ENCODE results near the gene ELOF1. TPM values are rescaled to one million over a fixed set of nuclear protein-coding genes. Genes with fewer than 3 reads are reported as not detected.

ELOF1 gene
- total and polyA plus RNA-seq, 2 of the 13 experiments (the other 11 are each of a cell fraction or from before 2014, with no cell fraction given) = 14.5 to 43.2 TPM

DNA sequence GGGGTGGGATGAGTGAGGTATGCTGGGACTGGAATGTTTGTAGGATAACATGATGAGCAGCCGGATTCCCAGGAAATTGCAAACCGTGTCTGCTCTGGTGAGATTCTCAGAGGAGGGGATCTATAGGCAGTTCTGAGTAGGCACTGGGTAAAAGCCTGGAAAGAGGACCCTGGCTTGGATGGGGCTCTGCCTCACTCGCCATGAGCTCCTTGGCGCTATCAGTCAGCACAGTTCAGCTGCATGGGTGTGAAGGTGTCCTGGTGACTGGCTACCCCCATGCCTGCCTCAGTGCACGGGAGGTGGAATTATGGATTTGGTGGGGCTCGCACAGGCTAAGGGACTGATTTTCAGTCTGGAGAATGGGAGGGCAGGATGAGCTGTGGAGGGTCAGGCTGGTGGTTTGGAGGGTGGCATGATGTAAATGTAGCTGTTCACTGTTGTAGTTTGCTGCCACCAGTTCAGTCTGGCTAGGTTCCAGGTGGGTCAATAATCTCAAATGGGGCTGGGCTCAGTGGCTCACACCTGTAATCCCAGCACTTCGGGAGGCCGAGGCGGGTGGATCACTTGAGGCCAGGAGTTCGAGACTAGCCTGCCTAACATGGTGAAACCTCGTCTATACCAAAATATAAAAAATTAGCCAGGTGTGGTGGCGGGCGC lies 29.1 kb upstream of the ELOF1 start (continued):
- TF ChIP-seq, protein P1, sequence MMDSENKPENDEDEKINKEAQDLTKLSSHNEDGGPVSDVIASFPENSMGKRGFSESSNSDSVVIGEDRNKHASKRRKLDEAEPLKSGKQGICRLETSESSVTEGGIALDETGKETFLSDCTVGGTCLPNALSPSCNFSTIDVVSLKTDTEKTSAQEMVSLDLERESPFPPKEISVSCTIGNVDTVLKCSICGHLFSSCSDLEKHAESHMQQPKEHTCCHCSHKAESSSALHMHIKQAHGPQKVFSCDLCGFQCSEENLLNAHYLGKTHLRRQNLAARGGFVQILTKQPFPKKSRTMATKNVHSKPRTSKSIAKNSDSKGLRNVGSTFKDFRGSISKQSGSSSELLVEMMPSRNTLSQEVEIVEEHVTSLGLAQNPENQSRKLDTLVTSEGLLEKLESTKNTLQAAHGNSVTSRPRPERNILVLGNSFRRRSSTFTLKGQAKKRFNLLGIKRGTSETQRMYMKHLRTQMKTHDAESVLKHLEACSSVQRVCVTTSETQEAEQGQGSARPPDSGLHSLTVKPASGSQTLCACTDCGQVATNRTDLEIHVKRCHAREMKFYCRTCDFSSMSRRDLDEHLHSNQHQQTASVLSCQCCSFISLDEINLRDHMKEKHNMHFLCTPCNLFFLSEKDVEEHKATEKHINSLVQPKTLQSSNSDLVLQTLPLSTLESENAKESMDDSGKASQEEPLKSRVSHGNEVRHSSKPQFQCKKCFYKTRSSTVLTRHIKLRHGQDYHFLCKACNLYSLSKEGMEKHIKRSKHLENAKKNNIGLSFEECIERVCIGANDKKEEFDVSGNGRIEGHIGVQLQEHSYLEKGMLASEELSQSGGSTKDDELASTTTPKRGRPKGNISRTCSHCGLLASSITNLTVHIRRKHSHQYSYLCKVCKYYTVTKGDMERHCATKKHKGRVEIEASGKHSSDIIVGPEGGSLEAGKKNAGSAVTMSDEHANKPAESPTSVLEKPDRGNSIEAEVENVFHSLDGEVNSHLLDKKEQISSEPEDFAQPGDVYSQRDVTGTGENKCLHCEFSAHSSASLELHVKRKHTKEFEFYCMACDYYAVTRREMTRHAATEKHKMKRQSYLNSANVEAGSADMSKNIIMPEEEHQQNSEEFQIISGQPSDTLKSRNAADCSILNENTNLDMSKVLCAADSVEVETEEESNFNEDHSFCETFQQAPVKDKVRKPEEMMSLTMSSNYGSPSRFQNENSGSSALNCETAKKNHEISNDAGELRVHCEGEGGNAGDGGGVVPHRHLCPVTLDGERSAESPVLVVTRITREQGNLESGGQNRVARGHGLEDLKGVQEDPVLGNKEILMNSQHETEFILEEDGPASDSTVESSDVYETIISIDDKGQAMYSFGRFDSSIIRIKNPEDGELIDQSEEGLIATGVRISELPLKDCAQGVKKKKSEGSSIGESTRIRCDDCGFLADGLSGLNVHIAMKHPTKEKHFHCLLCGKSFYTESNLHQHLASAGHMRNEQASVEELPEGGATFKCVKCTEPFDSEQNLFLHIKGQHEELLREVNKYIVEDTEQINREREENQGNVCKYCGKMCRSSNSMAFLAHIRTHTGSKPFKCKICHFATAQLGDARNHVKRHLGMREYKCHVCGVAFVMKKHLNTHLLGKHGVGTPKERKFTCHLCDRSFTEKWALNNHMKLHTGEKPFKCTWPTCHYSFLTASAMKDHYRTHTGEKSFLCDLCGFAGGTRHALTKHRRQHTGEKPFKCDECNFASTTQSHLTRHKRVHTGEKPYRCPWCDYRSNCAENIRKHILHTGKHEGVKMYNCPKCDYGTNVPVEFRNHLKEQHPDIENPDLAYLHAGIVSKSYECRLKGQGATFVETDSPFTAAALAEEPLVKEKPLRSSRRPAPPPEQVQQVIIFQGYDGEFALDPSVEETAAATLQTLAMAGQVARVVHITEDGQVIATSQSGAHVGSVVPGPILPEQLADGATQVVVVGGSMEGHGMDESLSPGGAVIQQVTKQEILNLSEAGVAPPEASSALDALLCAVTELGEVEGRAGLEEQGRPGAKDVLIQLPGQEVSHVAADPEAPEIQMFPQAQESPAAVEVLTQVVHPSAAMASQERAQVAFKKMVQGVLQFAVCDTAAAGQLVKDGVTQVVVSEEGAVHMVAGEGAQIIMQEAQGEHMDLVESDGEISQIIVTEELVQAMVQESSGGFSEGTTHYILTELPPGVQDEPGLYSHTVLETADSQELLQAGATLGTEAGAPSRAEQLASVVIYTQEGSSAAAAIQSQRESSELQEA (CRISPR knock-in tag; IDR thresholded peaks at IDR 0.05; ENCODE audit: not compliant biosample characterization) = peak; percentile 51
- TF ChIP-seq ZNF879 (CRISPR knock-in tag; IDR thresholded peaks at IDR 0.05) (no peak), CHD2 (IDR thresholded peaks at IDR 0.05; ENCODE audit: low read depth, low read length) (no peak), NONO (IDR thresholded peaks at IDR 0.05) (no peak), NONO (CRISPR knock-in tag; conservative IDR thresholded peaks at IDR 0.05) (no peak)
- TF ChIP-seq, protein P2, sequence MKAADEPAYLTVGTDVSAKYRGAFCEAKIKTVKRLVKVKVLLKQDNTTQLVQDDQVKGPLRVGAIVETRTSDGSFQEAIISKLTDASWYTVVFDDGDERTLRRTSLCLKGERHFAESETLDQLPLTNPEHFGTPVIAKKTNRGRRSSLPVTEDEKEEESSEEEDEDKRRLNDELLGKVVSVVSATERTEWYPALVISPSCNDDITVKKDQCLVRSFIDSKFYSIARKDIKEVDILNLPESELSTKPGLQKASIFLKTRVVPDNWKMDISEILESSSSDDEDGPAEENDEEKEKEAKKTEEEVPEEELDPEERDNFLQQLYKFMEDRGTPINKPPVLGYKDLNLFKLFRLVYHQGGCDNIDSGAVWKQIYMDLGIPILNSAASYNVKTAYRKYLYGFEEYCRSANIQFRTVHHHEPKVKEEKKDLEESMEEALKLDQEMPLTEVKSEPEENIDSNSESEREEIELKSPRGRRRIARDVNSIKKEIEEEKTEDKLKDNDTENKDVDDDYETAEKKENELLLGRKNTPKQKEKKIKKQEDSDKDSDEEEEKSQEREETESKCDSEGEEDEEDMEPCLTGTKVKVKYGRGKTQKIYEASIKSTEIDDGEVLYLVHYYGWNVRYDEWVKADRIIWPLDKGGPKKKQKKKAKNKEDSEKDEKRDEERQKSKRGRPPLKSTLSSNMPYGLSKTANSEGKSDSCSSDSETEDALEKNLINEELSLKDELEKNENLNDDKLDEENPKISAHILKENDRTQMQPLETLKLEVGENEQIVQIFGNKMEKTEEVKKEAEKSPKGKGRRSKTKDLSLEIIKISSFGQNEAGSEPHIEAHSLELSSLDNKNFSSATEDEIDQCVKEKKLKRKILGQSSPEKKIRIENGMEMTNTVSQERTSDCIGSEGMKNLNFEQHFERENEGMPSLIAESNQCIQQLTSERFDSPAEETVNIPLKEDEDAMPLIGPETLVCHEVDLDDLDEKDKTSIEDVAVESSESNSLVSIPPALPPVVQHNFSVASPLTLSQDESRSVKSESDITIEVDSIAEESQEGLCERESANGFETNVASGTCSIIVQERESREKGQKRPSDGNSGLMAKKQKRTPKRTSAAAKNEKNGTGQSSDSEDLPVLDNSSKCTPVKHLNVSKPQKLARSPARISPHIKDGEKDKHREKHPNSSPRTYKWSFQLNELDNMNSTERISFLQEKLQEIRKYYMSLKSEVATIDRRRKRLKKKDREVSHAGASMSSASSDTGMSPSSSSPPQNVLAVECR (CRISPR knock-in tag; IDR thresholded peaks at IDR 0.05; ENCODE audit: borderline replicate concordance) = 0 out of 2 replicates have a peak, but pooled peaks have one; percentile 20
